GM18526 (cell line): Measurements from ENCODE around the gene NR6A1.

Experiments
- POLR2A ChIP-seq: IDR thresholded peaks from 3 replicates; pipeline ENCODE4 v1.6.1; 2011; ENCODE audit not compliant: insufficient read length; ENCODE audit errors: extremely low read depth

The NR6A1 gene

GRCh38 chr9:124658165-124659017 is 112.7 kb downstream of the NR6A1 start:
- peak; percentile 64 for TF ChIP-seq POLR2A

- no peak for TF ChIP-seq POLR2A
Measured at GRCh38 chr9:124657516-124657915, 113.6 kb downstream of the NR6A1 start.

GRCh38 chr9:124654431-124654830 is 116.7 kb downstream of the NR6A1 start:
- no peak for TF ChIP-seq POLR2A

DNA sequence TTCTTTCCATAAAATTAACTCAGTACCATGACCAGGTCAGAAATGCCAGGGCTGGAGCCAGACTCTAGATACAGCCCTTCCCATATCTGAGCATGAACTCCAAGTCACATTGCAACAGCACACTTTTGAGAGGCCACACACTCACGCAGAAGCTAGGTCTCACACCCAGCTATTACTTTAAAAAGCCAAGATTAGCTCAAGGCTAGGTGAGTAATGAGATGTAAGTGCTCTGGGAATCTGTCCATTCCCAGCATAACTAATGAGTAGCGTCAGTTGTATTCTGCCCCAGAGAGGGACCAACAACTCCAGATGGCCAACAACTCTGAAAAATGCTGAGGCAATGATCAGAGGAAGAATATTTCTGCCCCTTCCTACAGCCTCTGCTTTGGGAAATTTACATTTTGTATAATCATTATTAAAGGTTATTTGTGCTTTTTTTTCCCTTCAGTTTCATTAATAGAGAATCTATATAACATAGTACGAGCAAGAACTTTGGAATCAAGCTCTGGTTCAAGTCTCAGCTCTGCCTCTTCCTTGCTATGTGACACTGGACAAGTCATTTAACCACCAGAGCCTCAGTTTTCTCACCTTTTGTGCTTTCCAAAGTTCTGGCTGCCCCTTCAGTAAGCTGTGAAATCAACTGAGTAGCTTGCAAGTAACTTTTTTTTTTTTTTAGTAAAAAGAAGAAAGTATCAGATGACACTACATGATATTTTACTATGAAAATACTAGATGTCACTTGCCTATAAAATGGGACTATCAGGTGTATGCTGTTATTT is 118.3 kb downstream of the NR6A1 start:
- TF ChIP-seq POLR2A, result no peak

DNA sequence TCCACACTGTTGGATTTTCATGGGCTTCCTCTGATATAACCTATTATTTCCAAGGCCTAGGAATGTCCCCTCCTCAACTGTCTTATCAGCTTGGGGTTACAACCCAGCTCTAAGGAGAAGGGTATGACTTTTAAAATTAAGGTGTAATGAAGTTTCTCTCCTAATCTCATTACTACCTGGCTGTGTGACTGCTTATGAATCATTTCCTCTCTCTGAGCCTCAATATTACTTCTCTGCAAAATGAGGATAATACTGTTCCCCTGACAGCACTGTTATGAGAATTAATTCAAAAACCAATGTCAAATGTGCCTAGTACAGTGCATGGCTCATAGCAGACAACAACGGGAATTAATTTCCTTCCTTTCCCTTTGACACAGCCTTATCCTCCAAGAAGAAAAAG is 118.9 kb downstream of the NR6A1 start:
- no peak for TF ChIP-seq POLR2A

DNA sequence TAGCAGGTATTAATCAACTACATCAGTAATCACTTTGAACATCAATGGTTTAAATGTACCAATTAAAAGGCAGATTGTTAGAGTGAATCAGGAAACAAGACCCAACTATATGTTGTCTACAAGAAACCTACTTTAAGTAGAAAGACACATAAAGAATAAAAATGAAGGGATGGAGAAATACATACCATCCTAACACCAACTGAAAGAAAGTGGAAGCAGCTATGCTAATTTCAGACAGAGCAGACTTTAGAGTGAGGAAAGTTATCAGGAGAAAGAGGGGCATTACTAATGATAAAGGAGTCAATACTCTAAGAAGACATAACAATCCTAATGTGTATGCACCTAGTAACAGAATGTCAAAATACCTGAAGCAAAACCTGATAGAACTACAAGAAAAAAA is 125.8 kb downstream of the NR6A1 start:
- no peak for TF ChIP-seq POLR2A

DNA sequence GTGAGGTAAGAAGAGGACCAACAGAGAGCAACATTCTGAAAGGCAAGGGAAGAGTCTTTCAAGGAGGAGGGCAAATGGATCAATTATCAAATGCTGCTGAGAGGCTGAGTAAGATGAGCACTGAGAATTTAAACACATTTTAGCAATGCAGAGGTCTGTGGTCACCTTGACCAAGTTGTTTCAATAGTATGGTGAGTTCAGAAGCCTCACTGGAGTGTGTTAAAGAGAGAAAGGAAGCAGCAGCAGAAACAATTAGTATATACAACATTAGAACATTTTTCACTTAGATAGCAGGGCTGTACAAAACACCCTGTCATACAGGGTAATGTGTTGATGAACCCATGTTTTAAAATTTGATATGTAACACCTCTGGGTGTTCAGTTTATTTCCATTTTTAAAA is 131.5 kb downstream of the NR6A1 start:
- TF ChIP-seq POLR2A, result no peak

DNA sequence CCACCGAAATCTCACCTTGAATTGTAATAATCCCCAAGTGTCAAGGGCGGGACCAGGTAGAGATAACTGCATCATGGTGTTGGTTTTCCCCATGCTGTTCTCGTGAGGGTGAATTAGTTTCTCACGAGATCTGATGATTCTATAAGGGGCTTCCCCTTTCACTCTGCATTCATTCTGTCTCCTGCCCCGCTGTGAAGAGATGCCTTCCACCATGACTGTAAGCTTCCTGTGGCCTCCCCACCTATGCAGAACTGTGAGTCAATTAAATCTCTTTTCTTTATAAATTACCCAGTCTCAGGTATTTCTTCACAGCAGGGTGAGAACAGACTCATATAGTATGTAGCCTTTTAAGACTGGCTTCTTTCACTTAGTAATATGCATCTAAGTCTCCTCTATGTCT is 135.8 kb downstream of the NR6A1 start:
- no peak for TF ChIP-seq POLR2A

- no peak for TF ChIP-seq POLR2A
Measured at GRCh38 chr9:124632077-124632621, 139.0 kb downstream of the NR6A1 start.

GRCh38 chr9:124631326-124631725 is 139.8 kb downstream of the NR6A1 start:
- TF ChIP-seq POLR2A, result no peak

GRCh38 chr9:124629600-124629999 is 141.5 kb downstream of the NR6A1 start:
- TF ChIP-seq POLR2A, result no peak

- TF ChIP-seq POLR2A, result no peak
Measured at GRCh38 chr9:124628741-124629140, 142.4 kb downstream of the NR6A1 start.

GRCh38 chr9:124626276-124626675 is 144.8 kb downstream of the NR6A1 start:
- TF ChIP-seq POLR2A, result no peak

DNA sequence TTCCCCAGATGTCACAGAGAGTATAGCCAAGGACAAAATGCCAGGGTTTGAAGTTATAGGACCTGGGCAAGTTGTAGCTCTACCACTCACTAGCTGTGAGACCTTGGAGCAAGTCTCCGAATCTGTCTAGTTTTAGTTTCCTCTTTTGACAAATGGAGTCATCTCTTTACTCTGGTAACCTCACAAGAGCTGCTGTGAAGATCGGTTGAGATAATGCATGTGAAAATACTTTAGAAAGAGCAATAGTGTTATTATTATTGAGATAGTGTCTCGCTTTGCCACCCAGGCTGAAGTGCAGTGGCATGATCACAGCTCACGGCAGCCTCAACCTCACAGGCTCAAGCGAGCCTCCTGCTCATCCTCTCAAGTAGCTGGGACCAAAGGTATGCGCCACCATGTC is 146.0 kb downstream of the NR6A1 start:
- no peak for TF ChIP-seq POLR2A

DNA sequence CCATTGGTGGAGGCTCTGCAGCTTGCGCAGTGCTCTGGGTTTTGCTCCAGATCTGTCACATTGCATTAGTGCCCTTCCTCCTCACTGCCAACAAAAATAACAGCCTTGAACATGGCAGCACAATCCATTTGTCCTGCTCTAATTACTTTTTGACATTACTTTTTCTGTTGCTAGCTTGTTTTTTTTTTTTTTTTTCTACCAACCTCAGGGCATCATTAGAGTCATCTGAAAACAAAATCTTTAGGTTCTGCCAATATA is 146.4 kb downstream of the NR6A1 start:
- no peak for TF ChIP-seq POLR2A
